GM19238 (cell line): ENCODE data around the gene CD81.
A peak's percentile ranks its signal among the peaks of the same experiment; 100 is the strongest.

Experiments used
- DNase-seq: peaks from one replicate; pipeline ENCODE4 v3.0.0; 2011; ENCODE audit warnings: low spot score; ENCODE audit not compliant: insufficient read length

The CD81 gene

DNA sequence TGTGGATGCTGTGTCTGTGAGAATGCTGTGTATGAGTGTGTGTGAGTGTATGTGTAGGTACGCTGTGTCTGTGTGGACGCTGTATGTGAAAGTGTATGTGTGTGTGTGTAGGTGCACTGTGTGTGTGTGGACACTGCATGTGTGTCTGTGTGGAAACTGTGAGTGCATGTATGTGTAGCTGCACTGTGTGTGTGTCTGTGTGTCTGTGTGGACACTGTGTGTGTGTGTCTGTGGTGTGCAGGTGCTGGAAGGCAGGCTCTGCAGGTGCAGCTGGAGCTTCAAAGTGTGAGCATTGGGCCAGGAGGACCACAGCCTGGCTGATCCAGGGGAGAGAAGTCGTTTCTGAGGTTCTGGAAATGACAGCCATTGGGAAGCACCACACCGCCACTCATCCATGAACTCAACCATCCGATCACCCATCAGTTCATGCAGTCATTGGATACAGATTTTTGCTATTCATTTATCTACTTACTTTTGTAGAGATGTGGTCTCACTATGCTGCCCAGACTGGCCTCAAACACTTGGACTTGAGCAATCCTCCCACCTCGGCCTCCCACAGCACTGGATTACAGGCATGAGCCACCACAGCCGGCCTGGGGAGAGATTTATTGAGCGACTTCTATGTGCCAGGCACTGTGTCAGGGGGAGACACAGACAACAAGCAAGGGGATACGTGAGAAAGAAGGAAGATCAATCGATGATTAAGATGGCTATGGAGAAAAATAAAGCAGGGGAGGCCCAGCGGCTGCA is 57.6 kb downstream of the CD81 start:
- no peak for DNase-seq

DNA sequence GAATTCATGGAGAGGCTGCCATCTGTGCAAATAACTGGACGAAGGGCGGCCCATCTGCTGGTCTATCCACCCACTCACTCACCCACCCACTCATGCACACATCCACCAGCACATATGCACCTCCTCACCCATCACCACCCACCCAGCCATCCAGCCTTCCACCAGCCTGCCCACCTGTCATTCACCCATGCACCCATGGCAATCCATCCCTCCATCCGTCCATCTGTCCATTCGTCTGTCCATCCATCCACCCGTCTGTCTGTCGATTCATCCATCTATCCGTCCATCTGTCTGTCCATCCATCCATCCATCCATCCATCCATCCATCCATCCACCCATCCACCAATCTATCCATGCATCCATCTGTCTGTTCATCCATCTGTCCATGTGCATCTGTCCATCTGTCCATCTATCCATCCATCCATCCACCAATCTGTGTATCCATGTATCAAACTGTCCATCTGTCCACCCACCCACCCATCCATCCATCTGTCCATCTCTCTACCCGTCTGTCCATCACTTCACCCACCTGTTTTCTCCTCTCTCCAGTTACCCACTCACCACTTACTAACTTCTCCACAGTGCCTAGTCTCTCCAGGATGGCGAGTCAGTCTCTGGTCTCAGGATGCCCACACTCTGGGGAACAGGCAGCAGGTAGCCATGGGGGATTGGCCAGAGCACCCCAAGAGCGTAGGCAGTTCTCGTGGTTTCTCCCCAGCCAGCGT is 58.3 kb downstream of the CD81 start:
- no peak for DNase-seq

- no peak for DNase-seq
Measured at GRCh38 chr11:2436013-2436520, 59.0 kb downstream of the CD81 start.

- no peak for DNase-seq
Measured at GRCh38 chr11:2436521-2437031, 59.5 kb downstream of the CD81 start.

GRCh38 chr11:2437516-2437915 is 60.4 kb downstream of the CD81 start:
- no peak for DNase-seq

DNA sequence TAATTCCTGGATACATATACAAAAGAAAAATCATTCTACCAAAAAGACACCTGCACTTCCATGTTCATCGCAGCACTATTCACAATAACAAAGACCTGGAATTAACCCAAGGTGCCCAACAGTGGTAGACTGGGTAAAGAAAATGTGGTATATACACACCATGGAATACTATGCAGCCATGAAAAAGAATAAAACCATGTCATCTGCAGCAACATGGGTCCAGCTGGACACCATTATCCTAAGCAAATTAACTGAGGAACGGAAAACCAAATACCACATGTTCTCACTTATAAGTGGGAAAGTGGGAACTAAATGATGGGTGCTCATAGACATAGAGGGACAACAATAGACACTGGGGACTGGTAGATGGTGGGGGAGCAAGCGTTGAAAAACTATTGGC is 62.7 kb downstream of the CD81 start:
- DNase-seq: no peak

DNA sequence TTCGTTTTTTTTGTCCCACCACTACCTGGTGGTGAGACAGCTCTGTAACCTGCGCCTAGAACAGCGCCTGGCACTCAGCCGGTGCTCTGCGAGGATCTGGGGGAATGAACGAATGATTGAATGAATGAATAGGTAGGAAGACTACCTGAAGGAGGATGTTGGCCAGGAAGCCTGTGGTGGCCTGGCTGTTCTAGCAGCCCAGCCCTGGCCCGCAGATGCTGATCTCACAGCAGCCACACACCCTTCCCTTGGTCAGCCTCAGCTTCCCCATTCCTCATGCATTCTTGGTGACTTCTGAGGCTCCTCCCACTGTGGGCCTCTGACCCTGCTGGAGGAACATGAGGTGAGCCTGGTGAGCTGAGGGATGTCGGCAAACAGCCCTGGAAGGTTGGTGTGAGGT is 63.5 kb downstream of the CD81 start:
- DNase-seq: no peak

DNA sequence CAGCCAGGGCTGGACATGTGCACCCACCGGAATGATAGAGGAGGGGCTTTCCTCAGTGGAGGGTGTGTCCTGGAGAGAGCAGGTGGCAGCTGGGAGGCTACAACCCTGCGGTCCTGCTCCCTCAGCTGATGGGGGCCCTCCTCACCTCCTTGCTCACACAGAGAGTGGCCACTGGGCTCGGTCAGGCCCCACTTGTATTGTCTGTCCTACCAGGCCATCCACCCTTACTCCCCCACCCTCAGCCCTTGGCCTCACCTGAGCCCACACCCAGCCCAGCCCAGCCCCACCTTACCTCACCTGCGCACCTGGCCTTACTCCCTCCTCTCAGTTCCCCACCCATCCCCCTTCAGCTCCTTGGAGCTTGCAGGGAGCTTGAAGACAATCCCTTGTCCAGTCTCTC is 64.1 kb downstream of the CD81 start:
- no peak for DNase-seq

DNA sequence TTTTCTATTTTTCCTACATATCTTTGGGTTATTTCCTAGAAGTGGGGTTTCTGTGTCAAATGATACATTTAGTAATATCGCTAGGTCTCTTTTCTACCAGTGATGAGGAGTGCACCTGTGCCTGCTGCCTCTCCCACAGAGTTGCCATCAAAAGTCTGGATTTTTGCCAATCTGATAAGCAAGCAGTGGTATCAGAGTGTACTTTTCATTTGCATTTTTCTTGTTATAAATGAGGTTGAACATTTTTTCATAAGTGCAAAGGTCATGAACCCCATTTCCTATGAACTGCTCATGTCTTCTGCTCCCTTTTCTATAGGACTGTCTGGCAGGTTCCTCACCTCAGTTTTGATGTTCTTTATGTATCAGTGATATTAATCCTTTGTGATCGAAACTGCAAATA is 65.5 kb downstream of the CD81 start:
- DNase-seq: no peak

DNA sequence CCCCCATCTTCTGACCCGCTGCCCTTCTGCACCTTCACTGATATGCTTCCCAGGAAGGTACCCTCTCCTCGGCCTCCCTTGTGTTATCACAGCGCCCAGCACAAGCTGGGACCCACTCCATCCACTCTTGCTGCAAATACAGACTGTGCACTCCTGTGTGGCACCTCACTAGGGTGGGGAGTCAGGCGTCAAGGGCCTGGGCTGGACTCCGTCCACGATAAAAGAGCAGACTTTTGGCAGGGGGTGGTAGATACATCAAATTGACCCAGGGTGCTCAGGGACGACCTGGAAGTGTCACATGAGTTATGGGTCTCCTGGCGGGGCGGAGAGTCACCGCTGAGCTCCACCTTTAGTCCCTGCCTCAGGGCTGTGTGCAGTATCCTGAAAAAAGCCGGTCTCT is 66.3 kb downstream of the CD81 start:
- DNase-seq: no peak

DNA sequence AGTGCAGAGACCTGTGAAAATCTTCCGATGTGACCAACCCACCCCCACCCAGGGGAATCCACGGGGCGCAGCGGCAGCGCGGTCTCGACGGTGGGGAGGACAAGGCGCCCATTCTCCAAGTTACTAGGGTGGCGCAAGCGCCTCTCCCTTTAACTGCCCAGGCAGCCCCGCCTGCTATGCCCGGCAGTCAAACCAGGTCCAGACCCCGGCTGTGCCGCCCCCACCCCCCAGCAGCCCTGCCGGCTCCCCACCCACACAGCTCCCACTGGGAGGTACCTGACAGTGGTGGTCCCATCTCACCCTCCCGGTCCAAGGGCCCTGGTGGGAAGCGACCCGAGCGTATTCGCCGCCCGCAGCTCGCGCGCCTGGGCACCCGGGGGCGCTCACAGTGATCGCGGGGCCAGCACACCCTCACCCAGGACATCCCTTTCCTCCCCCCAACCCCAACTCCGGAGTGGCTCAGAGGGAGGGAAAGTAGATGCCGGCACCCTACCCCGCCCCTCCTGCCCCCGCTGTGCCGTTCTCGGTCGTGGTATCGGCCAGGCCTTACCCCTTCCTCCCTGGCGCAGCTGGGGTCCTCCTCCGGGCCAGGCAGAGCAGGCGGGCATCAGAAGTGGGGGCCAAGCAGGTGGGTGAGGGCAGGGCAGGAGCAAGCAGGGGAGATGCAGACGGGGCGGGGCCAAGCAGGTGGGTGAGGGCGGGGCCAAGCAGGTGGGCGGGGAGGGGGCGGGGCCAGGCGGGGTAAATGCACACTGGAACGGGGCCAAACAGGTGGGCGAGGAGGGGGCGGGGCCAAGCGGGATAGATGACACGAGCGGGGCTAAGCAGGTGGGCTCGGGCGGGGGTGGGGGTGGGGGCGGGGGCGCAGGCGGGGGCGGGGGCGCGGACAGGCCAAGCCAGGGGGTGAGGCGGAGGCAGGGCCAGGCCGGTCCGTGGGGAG is 67.0 kb downstream of the CD81 start, which contains the start of gene TRPM5:
Gene TRPM5 (minus strand): TSS at position 634 of the 940 bp plus-strand sequence. CDS start 21,478 bp downstream, outside the sequence.
- DNase-seq: no peak

DNA sequence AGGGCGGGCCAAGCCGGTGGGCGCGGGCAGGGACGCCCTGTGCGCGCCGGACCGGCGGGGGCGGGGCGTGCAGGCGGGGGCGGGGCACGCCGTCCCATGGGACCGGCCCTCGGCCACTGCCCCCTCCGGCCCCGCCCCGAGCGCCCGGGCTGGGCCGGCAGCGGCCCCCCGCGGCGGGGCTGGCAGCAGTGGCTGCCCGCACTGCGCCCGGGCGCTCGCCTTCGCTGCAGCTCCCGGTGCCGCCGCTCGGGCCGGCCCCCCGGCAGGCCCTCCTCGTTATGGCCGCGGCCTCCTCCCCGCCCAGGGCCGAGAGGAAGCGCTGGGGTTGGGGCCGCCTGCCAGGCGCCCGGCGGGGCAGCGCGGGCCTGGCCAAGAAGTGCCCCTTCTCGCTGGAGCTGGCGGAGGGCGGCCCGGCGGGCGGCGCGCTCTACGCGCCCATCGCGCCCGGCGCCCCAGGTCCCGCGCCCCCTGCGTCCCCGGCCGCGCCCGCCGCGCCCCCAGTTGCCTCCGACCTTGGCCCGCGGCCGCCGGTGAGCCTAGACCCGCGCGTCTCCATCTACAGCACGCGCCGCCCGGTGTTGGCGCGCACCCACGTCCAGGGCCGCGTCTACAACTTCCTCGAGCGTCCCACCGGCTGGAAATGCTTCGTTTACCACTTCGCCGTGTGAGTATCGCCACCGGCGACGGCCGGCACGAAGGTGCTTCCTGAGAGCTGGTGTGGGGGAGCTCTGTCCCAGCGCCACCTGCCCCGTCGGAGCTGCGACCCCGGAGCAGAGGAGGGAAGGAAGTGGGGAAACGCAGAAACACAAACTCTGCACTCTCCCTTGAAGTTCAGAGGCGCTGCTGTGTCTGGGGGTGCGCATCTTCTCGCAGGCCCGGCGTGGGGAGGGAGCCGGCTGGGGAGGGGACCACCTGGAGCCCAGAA is 68.0 kb downstream of the CD81 start, which contains the start of gene KCNQ1:
Gene KCNQ1 (plus strand): TSS at position 188 of the 925 bp plus-strand sequence. CDS start 91 bp downstream, at position 279.
- DNase-seq: peak; percentile 32

GRCh38 chr11:2445746-2446551 is 68.8 kb downstream of the CD81 start:
- no peak for DNase-seq

DNA sequence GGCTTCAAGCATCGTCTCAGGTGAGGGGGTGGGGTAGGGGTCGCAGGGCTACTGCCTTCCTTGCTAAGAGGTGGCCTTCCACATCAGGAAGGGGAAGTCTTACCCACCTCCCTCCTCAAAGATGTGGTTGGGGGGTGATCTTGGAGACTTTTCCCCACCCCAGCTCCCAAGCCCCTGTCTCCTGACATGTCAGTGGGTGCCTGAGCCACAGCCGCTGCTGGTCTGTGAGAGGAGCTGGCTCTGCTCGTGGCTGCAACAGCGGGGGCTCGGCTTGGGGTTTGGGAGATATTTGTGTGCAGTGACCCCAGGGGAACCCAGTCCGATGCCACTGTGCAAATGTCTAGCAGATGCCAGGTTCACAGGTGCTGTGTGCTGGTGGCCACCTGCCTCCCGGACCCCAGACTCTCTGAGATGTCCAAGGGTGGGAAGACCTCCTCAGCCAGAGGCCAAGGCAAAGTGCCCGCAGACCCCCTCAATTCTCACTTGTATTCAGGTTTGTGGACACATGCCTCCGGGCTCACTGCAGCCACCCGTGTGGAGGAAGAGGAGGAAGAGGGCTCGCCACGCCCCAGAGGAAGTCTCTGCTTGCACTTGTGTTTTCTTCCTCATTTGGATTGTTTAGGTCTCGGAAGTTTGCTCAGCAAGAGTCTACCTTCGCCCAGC is 69.6 kb downstream of the CD81 start:
- no peak for DNase-seq
